ENCODE results near the gene TENT5A.
"Not testable (repeated sequence)": the region's sequence is repeated elsewhere in the genome, so short reads cannot be mapped to it uniquely, and the experiment has no call there.

TENT5A gene

GRCh38 chr6:81743649-81744048 is 8.8 kb downstream of the TENT5A start:
- DNase-seq (ENCODE audit: insufficient read length, low spot score) (no peak), FAIRE-seq (no peak)
- no peak for TF ChIP-seq CTCF (IDR thresholded peaks at IDR 0.05; ENCODE audit: insufficient read depth, missing control alignments)

- no peak for TF ChIP-seq CTCF (IDR thresholded peaks at IDR 0.05; ENCODE audit: insufficient read depth, missing control alignments)
- FAIRE-seq (no peak), DNase-seq (ENCODE audit: insufficient read length, low spot score) (no peak)
Measured at GRCh38 chr6:81741689-81742088, 10.8 kb downstream of the TENT5A start.

- not testable (repeated sequence) for DNase-seq (ENCODE audit: insufficient read length, low spot score); FAIRE-seq
Measured at GRCh38 chr6:81740591-81740990, 11.9 kb downstream of the TENT5A start.

GRCh38 chr6:81739230-81740195 is 13.0 kb downstream of the TENT5A start:
- no peak for TF ChIP-seq CTCF (IDR thresholded peaks at IDR 0.05; ENCODE audit: insufficient read depth, missing control alignments)
- FAIRE-seq (no peak), DNase-seq (ENCODE audit: insufficient read length, low spot score) (no peak)

- no peak for TF ChIP-seq CTCF (IDR thresholded peaks at IDR 0.05; ENCODE audit: insufficient read depth, missing control alignments)
- no peak for FAIRE-seq
- no peak for DNase-seq (ENCODE audit: insufficient read length, low spot score)
Measured at GRCh38 chr6:81736428-81736827, 16.1 kb downstream of the TENT5A start.

- FAIRE-seq (no peak), DNase-seq (ENCODE audit: insufficient read length, low spot score) (no peak)
- no peak for TF ChIP-seq CTCF (IDR thresholded peaks at IDR 0.05; ENCODE audit: insufficient read depth, missing control alignments)
Measured at GRCh38 chr6:81735756-81736380, 16.6 kb downstream of the TENT5A start.

- FAIRE-seq (no peak), DNase-seq (ENCODE audit: insufficient read length, low spot score) (no peak)
- TF ChIP-seq CTCF (IDR thresholded peaks at IDR 0.05; ENCODE audit: insufficient read depth, missing control alignments): no peak
Measured at GRCh38 chr6:81734500-81735150, 17.9 kb downstream of the TENT5A start.
